Stimulated activated effector memory CD8-positive, alpha-beta T cell treated with anti-CD3 and anti-CD28 coated beads, Interleukin-12 subunit alpha, Interleukin-12 subunit beta, amount 100 ng/mL, for 72 hours (primary cell): ENCODE results near the gene LINGO1.

Experiments
- ATAC-seq: fragments of 150-1000 bp; cut with Tn5 transposase; 2 replicates; pipeline ENCODE4 v1.10.0; 2021
- DNase-seq, 2 donors: peaks; one replicate each; pipeline ENCODE4 v3.0.0; 2021 to 2022; ENCODE audit warnings: low spot score in 2 of 2
- H3K27ac Mint-ChIP-seq: one replicate; pipeline ENCODE4 v1.8.0; 2022; ENCODE audit warnings: mild to moderate bottlenecking, mixed read lengths
- H3K36me3 Mint-ChIP-seq: one replicate; pipeline ENCODE4 v1.8.0; 2022; ENCODE audit warnings: mild to moderate bottlenecking, mixed read lengths
- H3K4me1 Mint-ChIP-seq: one replicate; pipeline ENCODE4 v1.8.0; 2022; ENCODE audit warnings: mixed read lengths
- H3K4me3 Mint-ChIP-seq: one replicate; pipeline ENCODE4 v1.8.0; 2022; ENCODE audit warnings: mild to moderate bottlenecking, mixed read lengths
- H3K9me3 Mint-ChIP-seq: one replicate; pipeline ENCODE4 v1.8.0; 2022; ENCODE audit warnings: mixed read lengths

LINGO1 gene, protein sequence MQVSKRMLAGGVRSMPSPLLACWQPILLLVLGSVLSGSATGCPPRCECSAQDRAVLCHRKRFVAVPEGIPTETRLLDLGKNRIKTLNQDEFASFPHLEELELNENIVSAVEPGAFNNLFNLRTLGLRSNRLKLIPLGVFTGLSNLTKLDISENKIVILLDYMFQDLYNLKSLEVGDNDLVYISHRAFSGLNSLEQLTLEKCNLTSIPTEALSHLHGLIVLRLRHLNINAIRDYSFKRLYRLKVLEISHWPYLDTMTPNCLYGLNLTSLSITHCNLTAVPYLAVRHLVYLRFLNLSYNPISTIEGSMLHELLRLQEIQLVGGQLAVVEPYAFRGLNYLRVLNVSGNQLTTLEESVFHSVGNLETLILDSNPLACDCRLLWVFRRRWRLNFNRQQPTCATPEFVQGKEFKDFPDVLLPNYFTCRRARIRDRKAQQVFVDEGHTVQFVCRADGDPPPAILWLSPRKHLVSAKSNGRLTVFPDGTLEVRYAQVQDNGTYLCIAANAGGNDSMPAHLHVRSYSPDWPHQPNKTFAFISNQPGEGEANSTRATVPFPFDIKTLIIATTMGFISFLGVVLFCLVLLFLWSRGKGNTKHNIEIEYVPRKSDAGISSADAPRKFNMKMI

DNA sequence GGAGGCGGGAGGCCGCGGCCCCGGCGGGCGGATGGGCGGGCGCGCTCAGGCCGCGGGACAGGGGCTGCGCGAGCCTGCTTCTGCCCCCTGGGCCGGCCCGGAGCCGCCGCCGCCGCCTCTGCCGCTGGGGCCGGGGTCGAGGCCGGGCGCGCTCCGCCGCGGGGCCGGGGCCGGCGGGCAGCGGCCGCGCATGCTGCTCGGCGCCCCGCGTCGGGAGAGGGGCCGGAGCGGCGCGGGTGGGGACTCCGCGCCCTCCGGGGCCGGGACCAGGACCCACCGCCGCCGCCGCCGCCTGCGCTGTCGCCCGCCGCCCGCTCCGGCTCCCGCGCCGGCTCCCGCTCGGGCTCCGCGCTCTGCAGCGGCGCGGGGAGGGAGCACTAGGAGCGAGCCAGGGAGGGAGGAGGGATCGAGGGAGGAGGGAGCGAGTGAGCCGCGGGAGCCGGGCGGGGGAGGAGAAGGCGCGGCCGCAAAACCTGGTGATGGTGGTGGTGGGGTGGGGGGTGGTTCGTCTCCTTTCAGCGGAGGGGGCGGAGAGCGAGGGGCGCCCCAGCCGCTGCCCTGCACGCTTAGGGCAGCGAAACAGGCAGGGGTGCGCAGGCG lies at the start of gene LINGO1:
LINGO1 (minus strand) TSS at position 379 of the 600 bp plus-strand sequence. CDS start 597 bp downstream, outside the sequence.
- H3K27ac Mint-ChIP-seq, result no peak within 1 kb of the TSS
- ATAC-seq (no peak), DNase-seq (no peak)
- no peaks in the 10 kb centered on the region for H3K36me3 Mint-ChIP-seq
- peaks cover 14% of the 10 kb centered on the region for H3K4me1 Mint-ChIP-seq
- H3K4me3 Mint-ChIP-seq, result peak within 1 kb of the TSS; percentile 52
- H3K9me3 Mint-ChIP-seq, result no peaks in the 10 kb centered on the region

DNA sequence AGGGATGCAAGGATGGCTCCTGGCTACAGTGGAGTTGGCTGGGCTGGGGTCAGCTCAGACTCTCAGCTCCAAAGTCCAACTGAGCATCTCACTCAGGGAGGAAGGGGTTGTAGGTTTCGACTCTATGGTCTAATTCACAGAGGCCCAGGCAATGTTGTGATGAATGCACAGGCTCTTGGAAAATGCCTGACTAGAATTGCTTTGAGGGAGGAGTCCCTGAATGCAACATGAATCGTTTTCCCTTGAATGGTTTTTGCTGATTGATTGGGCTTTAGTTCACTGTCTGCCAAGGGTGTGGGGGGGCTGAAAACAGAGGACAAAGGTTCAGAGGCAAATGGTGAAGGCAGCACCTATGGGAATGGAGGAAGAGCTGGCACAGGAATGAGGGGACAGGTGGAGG lies 48.6 kb upstream of the LINGO1 start:
- Mint-ChIP-seq H3K27ac (no peak overlapping the region), H3K9me3 (no peaks in the 10 kb centered on the region), H3K36me3 (no peaks in the 10 kb centered on the region), H3K4me3 (no peak overlapping the region), H3K4me1 (no peaks in the 10 kb centered on the region)
- ATAC-seq (no peak), DNase-seq (no peak)

DNA sequence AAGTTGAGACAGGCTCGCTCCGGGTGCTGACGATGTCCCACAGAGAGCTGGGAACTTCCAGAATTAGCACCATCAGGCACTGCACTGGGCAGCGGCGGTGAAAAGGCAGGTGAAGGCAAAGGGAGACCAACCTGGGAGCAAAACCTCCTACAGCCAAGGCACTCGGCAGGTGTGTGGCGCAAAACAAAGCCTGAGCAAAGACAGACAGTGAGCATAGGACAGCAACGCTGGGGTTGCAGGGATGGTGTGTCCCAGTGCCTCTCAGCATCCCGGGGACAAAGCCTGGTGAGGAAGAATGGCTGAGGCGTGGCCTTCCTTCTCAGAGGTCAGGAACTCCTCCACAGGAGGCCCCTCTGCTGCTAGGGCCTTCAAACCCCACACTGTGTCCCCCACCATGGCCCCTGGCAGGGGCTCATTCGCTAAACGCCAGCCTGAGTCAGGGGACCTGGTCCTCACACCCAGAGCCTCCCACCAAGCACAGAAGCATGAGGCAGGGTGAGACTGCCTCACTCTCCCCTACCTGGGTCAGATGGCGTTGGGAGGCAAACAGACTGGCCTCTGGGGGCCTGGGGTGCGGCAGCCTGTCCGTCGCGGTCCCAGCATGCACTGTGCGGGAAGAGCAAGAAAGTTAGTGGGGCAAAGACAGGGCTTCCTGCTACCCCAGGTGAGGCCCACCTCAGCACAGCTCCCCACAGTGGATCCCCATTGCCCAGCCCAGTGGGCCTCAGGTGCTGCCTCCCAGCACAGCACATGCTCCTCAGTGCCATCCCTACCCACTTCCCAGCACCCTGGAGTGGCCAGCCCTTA lies 44.1 kb upstream of the LINGO1 start:
- peak; percentile 29 for ATAC-seq
- no peaks in the 10 kb centered on the region for H3K9me3 Mint-ChIP-seq
- H3K36me3 Mint-ChIP-seq, result no peaks in the 10 kb centered on the region

DNA sequence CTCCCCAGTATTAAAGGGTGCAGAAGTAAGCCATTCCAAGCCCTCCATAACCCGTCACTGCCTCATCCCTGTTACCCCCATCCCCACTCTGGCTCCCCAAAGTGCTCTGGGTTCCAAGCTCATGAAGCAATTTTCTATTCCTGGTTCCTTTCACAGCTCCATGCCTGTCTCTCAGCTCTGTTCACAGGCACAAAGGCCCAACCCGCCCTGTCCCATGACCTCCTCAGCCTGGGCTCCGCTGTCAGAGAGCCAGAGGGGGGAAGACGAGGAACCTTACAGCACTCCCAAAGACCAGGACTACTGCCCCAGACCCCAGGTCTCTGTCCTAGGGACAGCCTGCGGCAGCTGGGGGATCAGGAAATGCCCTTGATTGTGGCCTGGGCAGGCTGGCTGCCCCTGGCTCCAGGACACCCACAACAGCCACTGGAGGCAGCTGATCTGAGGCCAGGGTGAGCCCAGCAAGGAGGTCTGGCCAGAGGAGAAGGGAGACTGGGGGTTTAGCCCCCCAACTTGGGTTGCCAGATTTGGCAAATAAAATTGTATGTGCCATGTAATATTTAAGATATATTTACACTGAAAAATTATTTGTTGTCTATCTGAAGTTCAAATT lies 43.2 kb upstream of the LINGO1 start:
- Mint-ChIP-seq H3K36me3 (no peaks in the 10 kb centered on the region), H3K9me3 (no peaks in the 10 kb centered on the region), H3K27ac (no peak overlapping the region), H3K4me1 (no peaks in the 10 kb centered on the region), H3K4me3 (no peak overlapping the region)
- ATAC-seq (no peak), DNase-seq (no peak)

More for the DNA sequence above, 44.1 kb upstream of the LINGO1 start:
- DNase-seq, result no peak
- Mint-ChIP-seq H3K4me3 (no peak overlapping the region), H3K27ac (no peak overlapping the region), H3K4me1 (no peaks in the 10 kb centered on the region)

DNA sequence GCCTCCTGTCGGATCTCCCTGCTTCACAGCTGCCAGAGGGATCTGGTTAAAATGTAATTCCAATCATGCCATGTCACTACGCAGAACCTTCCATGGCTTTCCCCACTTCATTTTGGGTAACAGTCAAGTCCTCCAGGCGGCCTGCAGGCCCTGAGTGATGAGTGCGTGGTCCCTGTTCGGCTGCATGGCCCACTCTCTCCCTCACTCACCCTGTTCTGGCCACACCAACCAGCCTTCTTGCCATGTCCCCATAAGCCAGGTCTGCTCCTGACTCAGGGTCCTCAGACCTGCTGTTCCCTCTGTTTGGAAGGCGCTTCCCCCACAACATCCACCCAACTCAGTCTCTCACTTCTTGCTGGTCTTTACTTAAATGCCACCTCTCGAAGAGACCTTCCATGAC lies 41.6 kb upstream of the LINGO1 start:
- H3K4me3 Mint-ChIP-seq, result no peak overlapping the region
- no peaks in the 10 kb centered on the region for H3K9me3 Mint-ChIP-seq
- H3K4me1 Mint-ChIP-seq, result no peaks in the 10 kb centered on the region
- no peaks in the 10 kb centered on the region for H3K36me3 Mint-ChIP-seq
- H3K27ac Mint-ChIP-seq, result no peak overlapping the region
- ATAC-seq (no peak), DNase-seq (no peak)

DNA sequence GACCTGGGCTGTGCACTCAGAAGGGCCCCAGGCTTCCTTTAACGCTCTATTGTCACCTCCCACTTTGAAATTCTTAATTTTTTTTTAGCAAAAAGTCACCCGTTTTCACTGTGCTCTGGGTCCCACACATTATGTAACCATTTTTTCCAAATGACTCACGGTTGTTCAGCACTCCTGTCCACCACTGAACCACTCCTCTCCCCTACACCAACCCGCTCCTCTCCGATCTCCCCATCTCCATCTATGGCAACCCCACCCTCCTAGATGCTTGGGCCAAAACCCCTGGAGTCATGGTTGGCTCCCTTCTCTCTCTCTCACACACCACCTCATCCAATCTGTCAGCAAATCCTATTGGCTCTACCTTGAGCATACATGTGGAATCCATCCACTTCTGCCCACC lies 41.2 kb upstream of the LINGO1 start:
- DNase-seq, result no peak
- Mint-ChIP-seq H3K4me1 (no peaks in the 10 kb centered on the region), H3K36me3 (no peaks in the 10 kb centered on the region), H3K9me3 (no peaks in the 10 kb centered on the region), H3K27ac (no peak overlapping the region), H3K4me3 (no peak overlapping the region)
- ATAC-seq, result no peak

DNA sequence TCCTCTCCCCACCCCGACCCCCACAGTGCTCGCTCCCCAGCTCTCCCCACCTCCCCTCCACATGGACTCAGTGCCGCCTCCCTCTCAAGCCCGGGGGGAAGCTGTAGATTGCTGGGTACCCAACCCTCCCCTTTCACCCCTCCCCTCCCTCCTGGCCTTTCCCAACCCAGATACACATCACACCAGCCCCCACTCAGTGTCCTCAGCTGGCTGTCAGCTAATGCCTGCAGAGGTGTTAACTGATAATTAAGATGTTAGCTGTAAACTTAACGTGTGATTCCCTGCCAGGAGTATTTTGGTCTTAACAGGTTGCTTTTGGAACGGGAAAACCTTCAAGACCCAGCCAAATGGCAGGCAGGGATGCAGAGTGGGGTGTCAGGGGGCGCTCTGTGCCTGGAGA lies 39.4 kb upstream of the LINGO1 start:
- H3K4me1 Mint-ChIP-seq, result no peaks in the 10 kb centered on the region

DNA sequence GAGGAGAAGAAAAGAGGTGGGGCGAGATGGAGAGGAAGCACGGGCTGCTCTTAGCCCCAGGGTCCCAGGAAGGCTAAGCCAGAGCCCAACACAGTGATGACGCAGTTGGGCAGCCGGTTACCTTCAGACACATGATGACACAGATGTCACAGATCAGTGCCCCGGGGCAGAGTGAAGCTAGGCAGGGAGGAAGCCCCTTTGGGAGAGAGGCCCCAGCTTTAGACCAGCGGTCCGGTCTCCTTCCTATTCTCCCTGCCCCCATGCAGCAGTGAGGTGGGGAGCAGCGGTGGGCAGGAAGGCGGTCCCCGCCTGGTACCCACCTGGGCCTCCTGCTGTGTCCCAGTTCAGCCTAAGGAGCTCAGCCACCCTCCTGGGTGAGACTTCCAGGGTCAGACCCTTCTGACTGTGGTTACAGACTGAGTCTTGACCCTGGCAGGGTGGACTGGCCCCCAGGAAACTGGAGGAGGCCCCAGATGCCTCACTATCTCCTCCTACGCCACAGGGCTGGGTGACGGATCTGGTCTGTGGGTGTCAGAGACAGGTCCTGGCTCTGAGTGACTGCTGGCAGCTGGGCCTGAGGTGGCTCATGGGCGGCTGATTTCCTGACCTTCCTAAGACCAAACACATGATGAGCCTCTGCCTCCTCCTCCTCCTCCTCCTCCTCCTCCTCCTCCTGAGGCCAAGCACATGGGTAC lies 38.8 kb upstream of the LINGO1 start:
- H3K36me3 Mint-ChIP-seq, result no peaks in the 10 kb centered on the region
- no peaks in the 10 kb centered on the region for H3K4me1 Mint-ChIP-seq
- H3K9me3 Mint-ChIP-seq, result no peaks in the 10 kb centered on the region
- ATAC-seq, result peak; percentile 47
- no peak overlapping the region for H3K4me3 Mint-ChIP-seq
- no peak for DNase-seq
- no peak overlapping the region for H3K27ac Mint-ChIP-seq

More for the DNA sequence above, 39.4 kb upstream of the LINGO1 start:
- DNase-seq (no peak), ATAC-seq (no peak)
- H3K36me3 Mint-ChIP-seq, result no peaks in the 10 kb centered on the region
- no peaks in the 10 kb centered on the region for H3K9me3 Mint-ChIP-seq
- no peak overlapping the region for H3K27ac Mint-ChIP-seq
- no peak overlapping the region for H3K4me3 Mint-ChIP-seq

DNA sequence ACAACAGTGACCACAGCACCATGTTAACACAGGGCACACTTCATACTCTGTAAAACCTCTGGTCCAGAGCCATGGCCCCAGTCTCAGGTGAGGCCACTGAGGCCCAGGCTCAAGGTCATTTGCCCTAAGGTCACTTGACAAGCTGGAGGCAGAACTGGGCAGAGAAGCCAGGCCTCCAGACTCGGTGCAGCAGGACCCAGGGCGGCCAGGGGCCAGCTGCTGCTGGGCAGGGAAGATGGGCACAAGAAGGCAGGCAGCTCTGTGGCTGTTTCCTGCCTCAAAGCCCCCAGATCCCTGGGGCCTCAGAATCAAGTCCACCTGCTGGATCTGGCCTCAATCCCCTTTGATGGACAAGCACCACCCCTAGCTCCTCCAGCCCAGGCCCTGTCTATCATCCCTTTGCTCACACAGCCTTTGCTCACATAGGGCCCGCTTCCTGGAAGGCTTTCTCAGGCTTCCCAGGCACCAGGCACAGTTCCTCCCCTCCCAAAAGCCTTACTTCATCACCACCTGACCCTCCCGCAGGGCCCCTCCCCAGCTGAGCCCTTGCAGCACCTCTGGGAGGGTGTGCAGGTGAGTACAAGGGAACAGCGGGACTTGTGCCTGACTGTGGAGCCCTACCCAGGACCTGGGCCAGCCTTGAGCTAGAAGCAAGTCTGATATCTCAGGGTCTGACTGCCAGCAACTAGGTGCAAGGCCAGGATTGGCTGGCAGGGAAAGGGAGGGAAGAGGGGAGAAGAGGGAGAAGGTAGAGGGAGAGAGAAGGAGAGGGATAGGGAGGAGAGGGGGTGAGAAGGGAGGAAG lies 38.0 kb upstream of the LINGO1 start:
- ATAC-seq, result no peak

DNA sequence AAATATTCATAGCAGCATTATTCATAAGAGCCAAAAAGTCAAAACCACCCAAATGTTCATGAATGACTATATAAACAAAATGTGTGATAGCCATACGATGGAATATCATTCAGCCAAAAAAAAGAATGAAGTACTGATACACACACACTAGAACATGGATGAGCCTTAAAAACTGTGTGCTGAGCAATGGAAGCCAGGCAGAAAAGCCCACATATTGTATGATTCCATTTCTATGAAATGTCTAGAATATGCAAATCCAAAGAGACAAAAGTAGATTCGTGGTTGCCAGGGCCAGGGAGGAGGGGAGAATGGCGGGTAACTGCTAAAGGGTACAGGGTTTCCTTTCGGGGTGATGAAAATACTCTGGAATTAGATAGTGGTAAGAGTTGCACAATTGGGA lies 37.2 kb upstream of the LINGO1 start:
- ATAC-seq (no peak), DNase-seq (no peak)
- Mint-ChIP-seq H3K36me3 (no peaks in the 10 kb centered on the region), H3K4me3 (no peak overlapping the region), H3K9me3 (no peaks in the 10 kb centered on the region), H3K27ac (no peak overlapping the region), H3K4me1 (no peaks in the 10 kb centered on the region)

More for the DNA sequence above, 38.0 kb upstream of the LINGO1 start:
- no peaks in the 10 kb centered on the region for H3K36me3 Mint-ChIP-seq
- no peaks in the 10 kb centered on the region for H3K9me3 Mint-ChIP-seq
- DNase-seq, result no peak
- H3K4me1 Mint-ChIP-seq, result no peaks in the 10 kb centered on the region
- H3K27ac Mint-ChIP-seq, result no peak overlapping the region
- no peak overlapping the region for H3K4me3 Mint-ChIP-seq

DNA sequence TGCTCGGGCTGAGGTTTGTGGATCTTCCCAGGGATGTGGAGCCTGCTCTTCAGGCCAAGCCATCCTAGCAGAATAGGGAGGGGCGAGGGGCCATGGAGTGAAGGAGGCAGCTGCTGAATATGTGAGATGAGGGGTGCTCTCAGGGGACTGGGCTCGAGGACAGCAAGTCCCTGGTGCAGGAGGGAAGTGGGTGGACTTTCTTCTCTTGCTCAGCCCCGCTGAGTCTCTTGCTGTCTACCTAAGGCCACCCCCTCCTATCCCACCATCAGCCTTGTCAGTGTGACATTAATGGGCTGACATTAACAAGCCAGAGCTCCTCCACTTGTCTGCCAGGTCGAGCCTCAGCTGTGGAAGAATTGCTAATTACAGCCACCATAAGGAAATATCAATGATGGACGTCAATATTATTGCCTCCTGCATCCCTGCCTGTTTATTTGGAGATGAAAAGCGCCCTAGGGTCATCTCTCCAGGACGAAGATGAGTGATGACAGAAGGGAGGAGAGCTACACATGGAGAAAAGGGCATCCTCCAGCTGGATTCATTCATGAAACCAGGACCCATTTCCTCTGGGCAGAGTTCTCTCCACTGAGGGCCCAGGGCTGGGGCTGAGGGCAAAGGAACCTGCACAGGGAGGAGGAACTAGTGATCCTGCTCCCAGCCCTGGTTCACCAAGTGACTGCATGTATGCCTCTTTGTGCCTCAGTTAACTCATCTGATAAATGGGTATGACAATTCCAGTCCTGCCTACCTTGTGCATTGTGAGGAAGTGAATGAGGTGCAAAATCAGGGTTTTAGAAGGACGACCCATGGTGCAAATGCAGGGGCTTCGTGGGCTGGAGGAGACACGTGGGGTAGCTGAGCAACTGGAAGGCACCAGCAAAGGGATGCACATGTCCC lies 34.9 kb upstream of the LINGO1 start:
- Mint-ChIP-seq H3K9me3 (no peaks in the 10 kb centered on the region), H3K36me3 (no peaks in the 10 kb centered on the region), H3K4me1 (no peaks in the 10 kb centered on the region), H3K4me3 (no peak overlapping the region), H3K27ac (no peak overlapping the region)
- no peak for DNase-seq
- no peak for ATAC-seq

DNA sequence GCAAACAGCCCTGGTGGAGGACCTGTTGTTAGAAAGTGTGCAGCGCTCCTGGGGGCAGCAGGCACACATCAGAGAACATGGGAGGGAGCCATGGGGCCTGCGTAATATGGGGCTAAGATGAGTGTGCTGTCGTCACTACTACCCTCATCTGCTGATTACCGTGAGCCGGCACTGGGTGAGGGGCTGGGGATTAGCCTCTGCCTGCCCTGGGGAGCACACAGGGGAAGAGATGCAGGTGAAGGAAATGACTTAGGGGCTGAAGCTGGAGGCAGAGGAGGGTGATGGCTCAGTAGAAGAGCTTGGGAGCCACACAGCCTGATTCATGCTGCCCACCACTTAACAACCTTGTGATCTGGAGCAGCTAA lies 33.6 kb upstream of the LINGO1 start:
- Mint-ChIP-seq H3K4me3 (no peak overlapping the region), H3K9me3 (no peaks in the 10 kb centered on the region), H3K4me1 (no peaks in the 10 kb centered on the region), H3K36me3 (no peaks in the 10 kb centered on the region), H3K27ac (no peak overlapping the region)
- ATAC-seq, result no peak
- no peak for DNase-seq
